Retinal pigment epithelial cell (primary cell): ENCODE measurements around the gene RFFL.

ENCODE experiments used
- DNase-seq: peaks from one replicate; pipeline ENCODE4 v3.0.0-alpha.2; 2010; ENCODE audit warnings: low read depth
- H3K4me3 ChIP-seq: 2 replicates; pipeline ENCODE4 v1.5.1; 2011; ENCODE audit warnings: mild to moderate bottlenecking, low read length, control low read depth, moderate library complexity
- CTCF ChIP-seq: conservative IDR thresholded peaks from 2 replicates; pipeline ENCODE4 v1.5.1; 2011; ENCODE audit warnings: low read depth, low read length, control low read depth, inconsistent platforms

Gene RFFL

GRCh38 chr17:34996422-34997285 is 66.9 kb downstream of the RFFL start:
- no peak for DNase-seq
- TF ChIP-seq CTCF, result no peak
- no peak overlapping the region for H3K4me3 ChIP-seq

GRCh38 chr17:34993031-34993430 is 70.5 kb downstream of the RFFL start:
- no peak overlapping the region for H3K4me3 ChIP-seq

GRCh38 chr17:34991606-34992005 is 71.9 kb downstream of the RFFL start:
- no peak for TF ChIP-seq CTCF
- DNase-seq, result no peak
- H3K4me3 ChIP-seq, result no peak overlapping the region

More at GRCh38 chr17:34993031-34993430, 70.5 kb downstream of the RFFL start:
- TF ChIP-seq CTCF, result no peak
- no peak for DNase-seq

- H3K4me3 ChIP-seq, result no peak overlapping the region
- DNase-seq, result no peak
- TF ChIP-seq CTCF, result no peak
Measured at GRCh38 chr17:34990921-34991365, 72.6 kb downstream of the RFFL start.

GRCh38 chr17:34989473-34989872 is 74.0 kb downstream of the RFFL start:
- no peak overlapping the region for H3K4me3 ChIP-seq
- no peak for DNase-seq
- TF ChIP-seq CTCF, result no peak

GRCh38 chr17:34988644-34989043 is 74.9 kb downstream of the RFFL start:
- TF ChIP-seq CTCF, result no peak
- H3K4me3 ChIP-seq, result no peak overlapping the region
- no peak for DNase-seq

GRCh38 chr17:34987232-34987631 is 76.3 kb downstream of the RFFL start:
- H3K4me3 ChIP-seq, result no peak overlapping the region
- no peak for TF ChIP-seq CTCF
- no peak for DNase-seq
